Transverse colon (tissue), 4 donors: ENCODE results near the gene TPM1.

Experiments
- POLR2AphosphoS5 ChIP-seq, 3 donors: sonication (generic); formaldehyde crosslinking; IDR thresholded peaks; one replicate each; pipeline ENCODE4 v1.6.1; 2016; ENCODE audit warnings: antibody characterized with exemption in 3 of 3
- TF ChIP-seq, protein P1 (sequence below), 5 experiments: fragments of 200-600 bp in 3 of 5; fragments of 450-650 bp in 2 of 5; sonication (generic) in 3 of 5; IDR thresholded peaks; 1 replicate in 2 of 5; 2 replicates in 3 of 5; pipeline ENCODE4 v1.5.1; 2016 to 2017; ENCODE audit warnings: antibody characterized with exemption in 5 of 5, inconsistent platforms in 3 of 5, mild to moderate bottlenecking in 2 of 5, moderate library complexity in 1 of 5

DNA sequence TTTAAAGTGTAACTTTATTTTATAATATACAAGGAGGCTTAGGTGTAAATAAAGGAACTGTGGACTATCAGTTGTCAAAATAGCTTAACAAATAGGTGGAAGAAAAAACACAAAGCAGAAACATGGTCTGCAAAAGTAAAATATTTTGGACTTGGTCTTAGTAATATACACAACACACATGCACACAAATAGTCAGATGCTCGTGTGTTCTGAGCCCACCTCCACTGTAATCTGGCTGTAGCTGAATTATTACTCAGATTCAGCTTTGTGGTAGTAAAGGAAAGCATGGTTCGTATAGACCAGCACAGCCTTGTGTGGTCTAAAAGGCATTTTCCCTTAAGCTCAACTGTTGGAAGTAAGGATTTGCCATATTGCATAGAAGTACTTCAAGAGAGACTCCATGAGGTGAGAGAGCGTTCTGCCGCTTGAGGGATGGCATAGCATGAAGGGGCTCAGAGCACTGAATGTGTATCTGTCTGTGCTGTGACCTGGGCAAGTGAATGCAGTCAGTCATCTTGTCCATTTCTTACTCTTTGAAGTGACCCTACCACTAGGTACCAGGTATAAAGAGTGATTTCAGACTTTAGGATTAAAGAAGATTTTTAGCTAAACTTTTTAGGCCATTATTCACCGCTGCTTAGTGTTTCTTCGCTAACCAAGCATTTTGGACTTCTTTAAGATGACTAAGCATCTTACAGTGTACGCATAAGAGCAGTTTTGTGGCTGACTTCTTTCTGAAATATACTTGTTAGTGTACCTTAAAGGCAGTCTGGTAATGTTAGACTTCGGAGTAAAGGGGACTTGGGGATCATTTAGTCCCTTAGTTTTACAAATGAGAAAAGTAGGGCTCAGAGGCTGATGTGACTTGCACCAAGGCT lies 15.2 kb downstream of the TPM1 start:
- TF ChIP-seq, protein P1, sequence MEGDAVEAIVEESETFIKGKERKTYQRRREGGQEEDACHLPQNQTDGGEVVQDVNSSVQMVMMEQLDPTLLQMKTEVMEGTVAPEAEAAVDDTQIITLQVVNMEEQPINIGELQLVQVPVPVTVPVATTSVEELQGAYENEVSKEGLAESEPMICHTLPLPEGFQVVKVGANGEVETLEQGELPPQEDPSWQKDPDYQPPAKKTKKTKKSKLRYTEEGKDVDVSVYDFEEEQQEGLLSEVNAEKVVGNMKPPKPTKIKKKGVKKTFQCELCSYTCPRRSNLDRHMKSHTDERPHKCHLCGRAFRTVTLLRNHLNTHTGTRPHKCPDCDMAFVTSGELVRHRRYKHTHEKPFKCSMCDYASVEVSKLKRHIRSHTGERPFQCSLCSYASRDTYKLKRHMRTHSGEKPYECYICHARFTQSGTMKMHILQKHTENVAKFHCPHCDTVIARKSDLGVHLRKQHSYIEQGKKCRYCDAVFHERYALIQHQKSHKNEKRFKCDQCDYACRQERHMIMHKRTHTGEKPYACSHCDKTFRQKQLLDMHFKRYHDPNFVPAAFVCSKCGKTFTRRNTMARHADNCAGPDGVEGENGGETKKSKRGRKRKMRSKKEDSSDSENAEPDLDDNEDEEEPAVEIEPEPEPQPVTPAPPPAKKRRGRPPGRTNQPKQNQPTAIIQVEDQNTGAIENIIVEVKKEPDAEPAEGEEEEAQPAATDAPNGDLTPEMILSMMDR (IDR thresholded peaks at IDR 0.05) = no peak
- TF ChIP-seq POLR2AphosphoS5 (IDR thresholded peaks at IDR 0.05) = no peak
